Uterus (tissue), 2 donors: Measurements from ENCODE around the gene ABHD4.

Source experiments
- CTCF ChIP-seq, 4 experiments: fragments of 200-600 bp in 2 of 4; fragments of 450-650 bp in 2 of 4; sonication (generic) in 2 of 4; IDR thresholded peaks; one replicate each; pipeline ENCODE4 v1.5.1; 2016 to 2019; ENCODE audit warnings: antibody characterized with exemption in 4 of 4, mild to moderate bottlenecking in 2 of 4, moderate library complexity in 1 of 4
- POLR2A ChIP-seq, 2 donors: fragments of 450-650 bp; IDR thresholded peaks; one replicate each; pipeline ENCODE4 v1.6.1; 2016; ENCODE audit warnings: antibody characterized with exemption in 2 of 2, mild to moderate bottlenecking in 1 of 2, moderate library complexity in 1 of 2

- TF ChIP-seq CTCF (IDR thresholded peaks at IDR 0.05) (no peak), POLR2A (IDR thresholded peaks at IDR 0.05) (no peak)
Observed at GRCh38 chr14:22656945-22657731, 59.0 kb downstream of the ABHD4 start.
